NCI-H82 treated with DMSO at 0.1 percent for 48 hours (cell line): ENCODE results near the gene EDARADD.

ENCODE experiments used
- DNase-seq: peaks from one replicate; lab custom pipeline; 2025; ENCODE audit not compliant: unreplicated experiment; lab: John Stamatoyannopoulos, UW

Gene EDARADD

GRCh38 chr1:236511735-236512418, 117.8 kb downstream of the EDARADD start:
- DNase-seq, result no peak

GRCh38 chr1:236514703-236515442, 120.8 kb downstream of the EDARADD start:
- DNase-seq, result no peak

- DNase-seq, result no peak
These were observed 121.4 kb downstream of the EDARADD start for GRCh38 chr1:236515443-236515958.

GRCh38 chr1:236516929-236517704, 123.0 kb downstream of the EDARADD start:
- DNase-seq, result no peak

- DNase-seq, result no peak
These were observed 124.2 kb downstream of the EDARADD start for GRCh38 chr1:236518322-236518721.

- no peak for DNase-seq
These were observed 126.4 kb downstream of the EDARADD start for GRCh38 chr1:236520445-236521005.

GRCh38 chr1:236522937-236523703, 129.0 kb downstream of the EDARADD start:
- DNase-seq, result no peak

- no peak for DNase-seq
These were observed 129.6 kb downstream of the EDARADD start, which contains the start of gene LGALS8 for GRCh38 chr1:236523704-236524141. LGALS8 (plus strand) TSS chr1:236523982; CDS start chr1:236526071, 2,089 bp downstream.

- DNase-seq, result no peak
These were observed 130.2 kb downstream of the EDARADD start for GRCh38 chr1:236524142-236524894.

GRCh38 chr1:236524895-236525184, 130.8 kb downstream of the EDARADD start:
- DNase-seq, result no peak

- DNase-seq, result no peak
These were observed 132.0 kb downstream of the EDARADD start for GRCh38 chr1:236526079-236526478.

GRCh38 chr1:236530286-236530685, 136.2 kb downstream of the EDARADD start:
- DNase-seq, result no peak

- DNase-seq, result no peak
These were observed 136.9 kb downstream of the EDARADD start for GRCh38 chr1:236530959-236531358.

- no peak for DNase-seq
These were observed 138.8 kb downstream of the EDARADD start for GRCh38 chr1:236532850-236533249.

GRCh38 chr1:236534151-236534651, 140.1 kb downstream of the EDARADD start:
- no peak for DNase-seq
